GM21390 (cell line): ENCODE data around the gene ZDHHC14.

ENCODE experiments used
- ATAC-seq: cut with Tn5 transposase; IDR thresholded peaks from one replicate; pipeline ENCODE4 v1.9.1; 2021; ENCODE audit not compliant: unreplicated experiment

The ZDHHC14 gene

DNA sequence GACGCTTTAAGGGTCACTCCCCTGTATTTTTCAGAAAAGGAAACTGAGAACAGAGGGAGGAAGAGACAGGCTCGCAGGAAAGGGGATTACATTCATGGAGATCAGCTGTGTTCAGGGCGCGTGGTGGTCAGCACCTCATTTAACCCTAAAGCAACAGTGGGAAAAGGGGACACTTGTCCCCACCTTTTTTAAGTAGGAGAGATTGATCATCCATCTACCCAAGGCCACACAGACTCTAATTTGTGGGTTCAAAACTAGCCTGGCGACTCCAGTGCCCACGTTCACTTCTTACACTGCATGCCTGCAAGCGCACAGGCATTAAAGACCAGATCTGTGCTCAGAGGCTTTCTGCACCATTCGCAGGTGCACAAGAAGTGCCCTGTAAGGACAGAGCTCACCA lies 274.1 kb downstream of the ZDHHC14 start:
- ATAC-seq, result no peak

DNA sequence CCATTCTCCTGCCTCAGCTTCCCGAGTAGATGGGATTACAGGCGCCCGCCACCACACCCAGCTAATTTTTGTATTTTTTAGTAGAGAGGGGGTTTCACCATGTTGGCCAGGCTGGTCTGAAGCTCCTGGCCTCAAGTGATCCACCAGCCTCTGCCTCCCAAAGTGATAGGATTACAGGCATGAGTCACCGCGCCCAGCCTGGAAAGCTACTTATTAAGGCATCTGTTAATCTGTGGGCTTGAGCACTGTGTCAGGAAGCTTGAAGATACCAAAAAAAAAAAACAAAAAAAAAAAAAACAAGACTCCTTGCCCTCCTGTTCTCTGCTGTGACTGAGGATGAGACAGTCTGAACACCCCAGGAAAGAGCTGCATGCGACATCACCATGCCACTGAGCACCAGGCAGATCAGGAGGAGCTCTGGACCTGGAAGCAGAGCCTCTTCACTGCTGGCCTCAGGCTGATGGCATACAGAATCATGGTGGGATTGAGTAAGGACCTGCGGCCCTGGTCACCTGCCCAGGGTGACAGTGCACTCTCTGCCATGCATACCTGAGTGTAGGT lies 275.5 kb downstream of the ZDHHC14 start:
- ATAC-seq, result no peak

DNA sequence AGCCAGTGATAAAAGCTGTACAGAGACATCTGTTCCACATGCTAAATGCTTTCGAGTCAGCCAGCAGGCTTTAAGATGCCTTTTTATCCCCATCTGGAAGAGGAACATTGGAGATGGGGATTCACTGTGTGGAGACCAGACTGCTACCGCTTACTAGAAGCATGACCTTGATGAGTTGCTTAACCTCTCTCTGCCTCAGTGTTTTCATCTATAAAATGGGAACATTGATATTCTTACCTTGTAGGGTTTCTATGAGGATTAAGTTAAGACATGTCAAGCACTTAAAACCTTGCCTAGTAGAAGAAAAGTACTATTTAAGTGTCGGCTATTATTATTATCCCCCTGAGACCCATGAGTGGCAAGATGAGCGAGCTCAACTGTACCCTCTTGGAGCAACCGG lies 276.8 kb downstream of the ZDHHC14 start:
- no peak for ATAC-seq

DNA sequence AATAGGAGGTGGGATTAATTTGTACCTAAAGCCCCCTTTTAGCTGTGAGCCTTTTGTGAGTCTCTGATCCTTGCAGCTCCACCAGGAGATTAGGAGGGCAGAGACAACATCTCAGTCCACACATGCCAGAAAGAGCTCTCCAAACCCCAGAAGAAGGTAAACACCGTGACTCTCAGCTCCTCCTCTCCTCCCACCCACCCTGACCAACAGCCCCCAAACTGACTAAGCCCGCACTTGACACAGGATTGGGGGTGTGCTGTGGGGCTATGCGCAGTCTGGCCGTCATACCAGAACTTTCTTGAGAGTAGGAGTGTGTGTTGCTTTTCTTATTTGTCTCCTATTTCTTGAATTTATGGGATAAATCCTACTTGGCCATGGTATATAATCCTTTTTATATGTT lies 277.3 kb downstream of the ZDHHC14 start:
- ATAC-seq, result no peak

DNA sequence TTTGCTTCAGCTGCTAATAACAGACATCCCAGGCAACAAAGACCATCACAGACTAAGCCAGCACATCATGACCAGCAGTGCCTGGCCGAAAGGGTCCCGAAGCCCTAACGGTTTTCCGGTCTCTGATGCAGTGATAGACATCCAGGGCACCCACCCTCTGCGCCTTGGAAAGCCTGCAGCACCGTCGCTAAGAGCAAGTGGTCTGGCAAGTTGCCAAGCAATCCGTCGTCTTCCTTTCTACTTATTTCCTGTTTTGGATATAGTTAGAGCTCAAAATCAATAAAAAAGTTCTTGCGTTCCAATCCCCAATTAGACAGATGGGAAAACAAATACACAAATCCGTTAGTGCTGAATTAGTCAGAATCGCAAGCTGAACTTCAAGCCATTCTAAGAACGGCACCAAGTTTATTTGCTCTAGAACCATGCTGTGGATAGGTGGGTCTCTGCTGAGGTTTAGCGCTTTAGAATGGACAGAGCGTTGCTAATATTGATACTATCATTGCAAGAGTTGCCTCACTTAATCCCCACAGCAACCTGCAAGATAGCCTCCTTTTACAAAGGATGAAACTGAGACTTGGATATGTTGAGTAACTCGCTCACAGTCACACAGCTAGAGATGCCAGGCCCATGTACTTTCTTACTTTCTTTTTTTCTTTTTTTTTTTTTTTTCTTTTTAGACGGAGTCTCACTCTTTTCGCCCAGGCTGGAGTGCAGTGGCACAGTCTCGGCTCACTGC lies 278.7 kb downstream of the ZDHHC14 start:
- ATAC-seq, result no peak

DNA sequence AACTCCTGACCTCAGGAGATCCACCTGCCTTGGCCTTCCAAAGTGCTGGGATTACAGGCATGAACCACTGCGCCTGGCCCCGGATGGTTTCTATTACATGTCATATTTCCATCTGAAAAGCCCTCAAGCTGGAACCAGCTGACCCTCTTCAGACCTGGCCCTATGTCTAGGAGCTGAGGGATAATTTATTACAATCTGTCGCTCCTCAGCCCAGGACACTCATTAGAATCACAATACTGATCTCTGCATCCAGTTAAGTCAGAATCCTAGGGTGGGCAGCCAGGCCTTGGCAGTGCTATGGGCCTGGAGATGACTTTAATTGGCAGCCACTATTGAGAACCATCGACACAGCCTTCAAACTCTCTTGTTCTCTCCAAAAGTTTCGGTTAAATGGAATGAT lies 279.4 kb downstream of the ZDHHC14 start:
- no peak for ATAC-seq

DNA sequence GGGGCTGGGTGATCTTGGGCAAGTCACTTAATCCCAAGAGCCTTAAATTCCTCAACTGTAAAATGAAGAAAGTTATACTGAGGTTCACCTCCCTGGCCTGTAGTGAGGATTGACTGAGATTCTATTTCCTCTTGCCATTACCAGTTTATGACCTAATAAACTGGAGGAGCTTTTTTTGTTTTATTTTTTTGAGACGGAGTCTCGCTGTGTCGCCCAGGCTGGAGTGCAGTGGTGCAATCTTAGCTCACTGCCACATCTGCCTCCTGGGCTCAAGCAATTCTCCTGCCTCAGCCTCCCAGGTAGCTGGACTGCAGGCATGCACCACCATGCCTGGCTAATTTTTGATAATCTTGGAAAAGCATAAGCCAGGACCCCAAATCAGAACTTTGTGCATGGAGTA lies 280.7 kb downstream of the ZDHHC14 start:
- ATAC-seq, result no peak

DNA sequence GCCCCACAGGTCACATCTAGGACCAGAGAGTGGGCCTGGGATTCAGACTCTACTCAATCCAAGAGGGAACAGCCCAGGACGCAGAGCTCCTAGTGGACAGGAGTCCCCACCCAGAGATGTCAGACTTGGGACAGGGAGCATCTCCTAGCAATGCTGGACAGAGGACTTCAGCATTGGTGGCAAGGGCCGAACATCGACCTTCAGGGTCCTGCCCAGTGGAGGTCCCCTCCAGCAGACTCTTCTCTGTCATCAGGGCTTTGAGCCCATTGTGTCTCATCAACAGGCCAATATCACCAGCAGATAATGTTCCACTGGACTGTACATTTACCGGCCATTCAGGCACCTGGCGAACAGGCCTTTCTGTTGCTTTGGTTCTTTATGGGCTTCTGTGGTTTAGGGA lies 282.3 kb downstream of the ZDHHC14 start:
- ATAC-seq, result no peak

DNA sequence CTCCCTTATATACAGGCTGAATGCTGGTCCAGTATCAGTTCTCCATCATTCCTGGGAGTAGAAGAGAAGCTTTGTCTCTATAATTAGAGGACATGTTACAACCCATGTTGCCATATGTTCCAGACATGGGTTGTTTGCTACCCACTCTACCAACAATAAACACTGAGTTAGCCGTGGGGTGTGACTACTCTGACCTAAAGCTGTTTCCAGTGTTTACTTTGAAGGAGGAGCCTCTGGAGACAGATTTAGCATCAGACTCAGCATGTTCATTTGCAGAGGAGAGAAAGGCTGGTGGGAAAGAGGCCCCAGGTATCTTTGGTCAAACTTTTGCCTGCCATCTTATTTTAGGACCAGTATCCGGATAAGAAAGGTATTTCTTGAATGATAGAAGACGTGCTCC lies 284.2 kb downstream of the ZDHHC14 start:
- no peak for ATAC-seq

DNA sequence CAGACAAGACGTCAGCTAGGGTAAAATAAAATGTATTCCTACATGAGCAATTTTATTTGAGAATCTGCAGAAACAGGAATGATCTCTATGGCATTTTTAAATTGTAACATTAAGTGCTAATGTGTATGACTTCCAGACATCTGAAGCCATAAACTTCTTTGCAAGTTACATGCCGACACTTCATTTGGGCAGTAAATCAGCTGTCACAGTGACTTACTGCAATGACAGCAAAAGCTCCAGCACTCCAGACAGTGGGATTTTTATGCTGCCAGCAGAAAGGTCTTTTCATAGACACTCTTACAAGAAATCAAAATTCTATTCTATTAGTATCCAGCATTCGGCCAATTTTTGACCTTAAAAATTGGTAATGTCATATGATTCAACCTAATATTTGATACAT lies 285.7 kb downstream of the ZDHHC14 start:
- ATAC-seq, result no peak

DNA sequence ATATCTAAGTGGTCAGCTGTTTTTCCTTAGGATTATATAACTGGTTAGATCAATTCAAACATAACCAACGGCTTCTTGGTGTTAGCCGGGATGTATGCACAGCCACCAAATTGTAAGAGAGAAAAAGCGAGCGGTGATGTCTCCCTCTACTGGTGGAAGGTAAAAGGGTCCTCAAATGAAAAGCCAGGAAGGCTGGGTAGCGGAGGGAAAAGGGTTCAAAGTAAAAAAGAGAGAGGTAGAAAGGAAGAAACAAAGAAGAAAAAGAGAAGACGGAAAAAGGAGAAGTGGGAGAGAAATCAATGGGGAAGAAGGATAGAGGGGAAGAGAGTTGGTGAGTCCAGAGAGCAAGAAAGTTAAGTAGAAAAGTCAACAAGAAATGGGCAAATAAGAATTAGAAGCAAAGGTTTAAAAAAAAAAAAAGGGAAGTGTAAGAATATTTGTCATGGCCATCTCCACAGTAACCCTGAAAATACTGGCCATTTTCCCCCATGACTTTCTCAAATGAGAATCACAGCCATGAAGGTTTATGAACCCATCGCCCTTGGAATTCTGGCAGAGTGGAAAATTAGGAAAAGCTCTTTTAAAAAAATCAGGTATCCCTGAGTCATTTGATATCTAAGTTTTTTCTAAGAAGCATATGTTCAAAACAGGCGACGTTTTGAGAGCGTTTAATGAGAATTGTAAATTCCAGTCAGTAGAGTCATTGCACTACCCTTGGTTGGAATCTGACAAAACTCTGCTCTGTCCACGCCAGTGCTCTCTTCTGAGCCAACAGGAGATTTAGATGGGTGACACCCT lies 286.4 kb downstream of the ZDHHC14 start:
- no peak for ATAC-seq

DNA sequence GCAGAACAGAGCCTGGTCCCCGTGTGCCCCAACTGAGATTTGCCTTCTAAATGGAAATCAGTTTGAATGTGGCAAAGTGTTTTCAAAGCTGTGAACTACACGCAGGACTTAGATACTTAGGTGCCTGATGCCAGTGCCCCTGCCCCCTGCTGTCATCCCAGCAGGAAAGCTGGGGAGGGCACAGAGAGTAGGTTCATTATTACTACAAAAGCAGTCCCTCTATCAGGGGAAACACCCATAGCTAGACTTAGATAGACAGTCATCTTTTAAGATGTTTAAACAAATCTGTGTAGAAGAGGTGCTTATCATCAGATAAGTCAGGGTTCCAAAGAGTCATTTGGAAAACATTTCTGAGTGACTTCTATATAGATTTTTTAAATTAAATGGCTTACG lies 287.0 kb downstream of the ZDHHC14 start:
- ATAC-seq, result no peak

DNA sequence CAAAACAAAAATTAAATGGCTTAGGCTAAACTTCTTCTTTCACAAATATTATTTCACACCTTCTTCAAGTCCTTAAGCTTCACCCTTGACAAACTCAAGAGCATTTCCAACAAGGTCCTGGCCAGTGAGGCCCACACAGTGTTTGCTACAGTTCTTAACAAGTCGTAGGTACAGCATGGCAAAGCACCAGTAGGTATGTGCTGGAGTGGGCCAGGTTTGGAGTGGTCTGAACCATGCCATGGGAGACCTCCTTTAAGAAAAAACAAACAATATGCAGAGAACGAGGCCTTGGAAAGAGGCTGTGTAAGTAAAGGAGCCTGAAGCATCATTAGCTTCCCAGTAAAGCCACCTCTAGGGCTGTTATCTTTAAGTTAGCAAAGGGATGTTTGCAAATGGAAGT lies 287.7 kb downstream of the ZDHHC14 start:
- no peak for ATAC-seq

DNA sequence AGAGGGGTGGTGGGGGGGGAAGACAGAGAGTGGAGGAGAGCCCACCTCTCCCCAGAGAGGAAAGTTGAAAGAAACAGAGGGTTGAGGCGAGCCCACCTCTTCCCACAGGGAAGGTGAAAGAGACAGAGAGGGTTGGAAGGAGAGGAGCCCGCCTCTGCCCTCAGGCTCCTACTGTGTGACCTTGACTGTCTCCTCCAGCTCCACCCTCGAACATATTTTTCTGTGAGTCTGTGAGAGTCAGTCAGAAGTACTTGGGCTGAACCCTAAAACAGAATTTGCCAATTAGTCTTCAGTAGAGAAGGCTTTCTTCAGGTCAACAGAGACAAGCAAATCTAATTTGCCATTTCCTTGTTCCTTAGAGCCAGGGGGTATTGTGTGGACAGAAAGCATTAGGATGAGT lies 288.3 kb downstream of the ZDHHC14 start:
- no peak for ATAC-seq

DNA sequence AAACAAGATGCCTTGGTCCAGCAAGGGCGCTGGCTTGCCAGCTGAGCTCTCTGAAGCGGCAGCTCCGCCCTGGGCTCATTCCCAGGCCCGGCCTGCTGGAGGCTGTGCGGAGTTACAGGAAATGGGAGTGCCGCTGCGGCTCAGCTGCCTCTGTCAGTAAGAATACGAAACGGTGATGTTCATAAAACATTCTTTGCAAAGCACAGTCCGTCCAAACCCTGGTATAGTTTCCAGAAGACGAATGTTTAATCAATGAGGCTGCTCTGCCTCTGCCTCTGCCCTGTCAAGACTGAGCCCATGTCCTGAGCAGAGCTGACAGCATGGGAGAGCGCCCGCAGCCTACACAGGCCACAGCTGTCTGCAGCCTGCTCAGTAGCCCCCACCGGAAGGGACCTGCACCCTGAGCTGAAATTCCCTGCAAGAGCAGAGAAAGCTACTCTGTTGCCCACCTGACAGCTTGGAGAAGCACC lies 288.8 kb downstream of the ZDHHC14 start:
- ATAC-seq, result no peak

DNA sequence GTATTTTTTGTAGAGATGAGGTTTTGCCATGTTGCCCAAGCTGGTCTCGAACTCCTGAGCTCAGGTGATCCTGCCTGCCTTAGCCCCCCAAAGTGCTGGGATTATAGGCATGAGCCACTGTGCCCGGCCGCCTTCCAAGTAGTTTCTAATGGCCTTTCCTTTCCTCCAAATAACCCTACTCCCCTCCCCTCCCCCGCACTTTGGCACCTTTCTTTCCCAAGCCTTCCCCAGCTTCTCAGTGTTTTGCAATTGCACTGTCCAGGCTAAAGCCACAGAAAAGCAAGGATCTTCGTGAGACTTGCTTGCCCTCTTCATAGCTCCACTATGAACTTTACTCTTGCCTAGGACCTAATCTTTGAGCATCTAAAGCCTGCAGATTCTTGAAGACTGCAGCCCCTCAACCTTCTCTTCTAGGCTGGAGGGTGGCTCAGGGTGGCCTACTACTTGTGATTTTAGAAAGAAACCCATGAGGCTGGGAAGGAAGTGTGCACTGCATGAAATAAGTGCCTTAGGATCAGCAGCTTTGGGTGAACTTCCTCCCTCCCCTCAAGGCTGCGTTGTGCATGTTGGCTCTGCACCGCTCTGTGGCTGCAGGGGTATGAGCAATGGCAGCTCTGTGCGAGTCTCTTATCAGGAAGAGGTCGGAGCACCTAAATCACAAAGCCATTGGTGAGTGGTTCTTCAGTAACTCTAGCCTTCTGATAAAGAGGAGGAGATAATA lies 289.6 kb downstream of the ZDHHC14 start:
- ATAC-seq, result no peak

DNA sequence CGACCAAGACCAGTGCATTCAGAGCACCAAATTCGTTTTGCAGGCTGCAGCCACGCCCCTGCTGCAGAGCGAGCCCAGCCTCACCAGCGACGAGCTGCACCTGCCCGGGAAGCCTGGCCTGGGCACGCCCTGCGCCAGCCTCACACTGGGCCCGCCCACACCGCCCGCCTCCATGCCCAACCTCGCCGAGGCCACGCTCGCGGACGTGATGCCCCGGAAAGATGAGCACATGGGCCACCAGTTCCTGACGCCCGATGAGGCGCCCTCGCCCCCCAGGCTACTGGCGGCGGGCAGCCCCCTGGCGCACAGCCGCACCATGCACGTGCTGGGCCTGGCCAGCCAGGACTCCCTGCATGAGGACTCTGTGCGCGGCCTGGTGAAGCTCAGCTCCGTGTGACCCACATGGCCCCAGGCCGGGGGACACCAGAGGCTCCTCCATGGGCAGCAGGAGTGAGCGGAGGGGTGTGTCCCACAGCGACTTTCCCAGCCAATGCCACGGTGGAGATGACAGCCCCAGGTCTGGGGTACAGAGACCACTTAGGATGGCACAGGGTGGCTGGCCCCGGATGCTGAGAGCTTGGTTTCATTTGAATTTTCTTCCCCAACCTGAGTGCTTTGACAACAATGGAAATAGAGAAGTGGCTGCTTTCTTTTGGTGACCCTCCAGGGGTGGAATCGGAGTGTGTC lies 291.9 kb downstream of the ZDHHC14 start:
- no peak for ATAC-seq

DNA sequence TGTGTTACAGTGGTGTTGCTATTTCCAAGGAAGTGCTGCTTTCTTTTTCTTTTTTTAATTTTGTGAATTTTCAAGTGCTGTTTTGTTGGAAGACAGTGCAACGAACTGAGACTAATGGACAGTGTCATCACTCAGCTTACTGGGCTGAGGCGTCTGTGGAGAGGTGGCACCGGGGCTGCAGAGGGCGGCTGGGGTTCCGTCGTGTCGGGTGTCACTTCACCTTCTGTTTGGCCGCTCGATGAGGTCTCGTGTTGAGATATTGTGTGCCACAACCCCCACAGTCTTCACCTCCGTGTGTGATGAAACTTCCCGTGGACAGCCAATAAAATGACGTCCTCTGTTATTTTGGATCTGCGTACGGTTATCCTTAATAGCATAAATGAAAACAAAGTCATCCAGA lies 292.6 kb downstream of the ZDHHC14 start:
- ATAC-seq, result no peak

DNA sequence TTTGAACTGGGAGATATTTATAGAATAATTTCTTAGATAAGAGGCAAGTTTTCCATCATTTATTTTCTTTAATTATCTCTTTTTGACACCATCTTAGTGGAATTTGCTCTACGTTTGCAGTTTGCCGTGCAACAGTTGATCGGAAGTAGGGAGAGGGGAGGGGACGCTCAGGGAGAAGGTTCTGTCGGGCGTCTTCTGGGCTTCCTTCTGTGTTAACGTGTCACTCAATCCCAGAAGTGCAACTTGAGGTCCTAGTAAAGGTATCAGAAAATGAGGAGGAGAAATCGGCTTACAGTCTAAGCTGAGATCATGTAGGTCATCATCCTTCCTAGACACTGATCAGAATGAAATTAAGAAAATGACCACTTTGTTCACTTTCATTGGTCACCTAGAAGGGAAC lies 293.1 kb downstream of the ZDHHC14 start:
- ATAC-seq, result no peak

DNA sequence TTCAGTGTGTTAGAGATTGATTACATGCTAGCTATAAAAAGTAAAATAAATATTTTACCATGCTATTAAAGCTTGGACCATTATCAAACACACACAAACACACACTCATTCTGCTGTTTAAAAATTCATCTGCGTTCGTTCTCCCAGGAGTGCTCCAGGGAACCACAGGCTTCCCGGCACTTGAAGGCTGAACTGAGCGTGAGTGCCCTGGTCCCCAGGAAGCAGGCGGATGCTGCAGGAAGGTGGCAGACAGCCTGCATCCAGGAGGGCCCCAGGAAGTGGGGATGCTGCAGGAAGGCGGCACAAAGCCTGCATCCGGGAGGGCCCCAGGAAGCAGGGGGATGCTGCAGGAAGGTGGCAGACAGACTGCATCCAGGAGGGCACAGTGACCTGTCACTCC lies 294.8 kb downstream of the ZDHHC14 start:
- ATAC-seq, result no peak

DNA sequence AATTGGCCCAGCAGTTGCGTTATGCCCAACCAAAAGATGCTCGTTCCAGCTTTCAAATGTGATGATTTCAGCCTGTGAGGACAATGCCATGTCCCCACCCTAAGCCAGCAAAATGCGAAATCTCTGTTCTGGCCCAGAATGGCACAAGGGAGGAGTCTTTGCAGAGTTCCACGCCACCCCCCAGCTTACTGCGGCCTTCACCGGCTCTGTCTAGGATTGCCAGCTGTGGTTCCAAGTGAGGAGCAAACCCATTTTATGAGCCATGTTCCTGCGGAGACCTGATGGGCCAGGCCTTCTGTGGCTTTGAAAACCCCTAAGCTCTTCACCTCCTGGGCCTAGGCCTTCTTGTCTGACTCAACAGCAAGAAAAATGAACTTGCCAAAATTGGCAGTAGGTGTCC lies 295.3 kb downstream of the ZDHHC14 start:
- ATAC-seq, result no peak
